ENCODE data around the gene ATXN8OS. TPM values are rescaled to one million over a fixed set of nuclear protein-coding genes. Genes with fewer than 3 reads are reported as not detected.

The ATXN8OS gene
- total RNA-seq, 2 experiments from 2014 or later: not detected

GRCh38 chr13:70172946-70173597 is 65.4 kb downstream of the ATXN8OS start:
- no peak for TF ChIP-seq CTCF (IDR thresholded peaks at IDR 0.05)
- Mint-ChIP-seq H3K9me3 (peaks cover 21% of the 10 kb centered on the region), H3K27me3 (no peaks in the 10 kb centered on the region)

GRCh38 chr13:70173598-70173959 is 66.0 kb downstream of the ATXN8OS start:
- POLR2A ChIA-PET: no interaction called here
- TF ChIP-seq CTCF (IDR thresholded peaks at IDR 0.05): no peak
- Mint-ChIP-seq H3K36me3 (ENCODE audit: low read depth) (no peaks in the 10 kb centered on the region), H3K4me1 (ENCODE audit: low read depth) (no peaks in the 10 kb centered on the region), H3K27me3 (no peaks in the 10 kb centered on the region), H3K27ac (no peak overlapping the region), H3K9me3 (peaks cover 21% of the 10 kb centered on the region), H3K4me3 (no peak overlapping the region)
- intact Hi-C loops (cut with DNase I, micrococcal nuclease): no loop called here
- Histone ChIP-seq H3K36me3 (ENCODE audit: insufficient read depth, low read length) (no peaks in the 10 kb centered on the region), H3K4me1 (ENCODE audit: insufficient read depth, low read length) (no peaks in the 10 kb centered on the region), H3K27ac (ENCODE audit: low read depth in 1 of 2, low read length in 2 of 2) (no peak overlapping the region), H3K4me3 (ENCODE audit: low read length) (no peak overlapping the region), H3K27me3 (ENCODE audit: control insufficient read depth in 1 of 2, insufficient read depth in 2 of 2, low read length in 2 of 2) (no peaks in the 10 kb centered on the region), H3K9me3 (ENCODE audit: control insufficient read depth in 1 of 2, insufficient read depth in 1 of 2, low read length in 2 of 2) (peaks cover 0 to 10% of the 10 kb centered on the region in 2 experiments)
- CTCF ChIA-PET: no interaction called here
- DNase-seq (no peak), ATAC-seq (ENCODE audit: poor library complexity) (no peak)

More at GRCh38 chr13:70172946-70173597, 65.4 kb downstream of the ATXN8OS start:
- ChIA-PET CTCF (no interaction called here), POLR2A (no interaction called here)
- ATAC-seq (ENCODE audit: poor library complexity) (no peak), DNase-seq (no peak)
- intact Hi-C loops (cut with DNase I, micrococcal nuclease): no loop called here
- H3K27me3 ChIP-seq (ENCODE audit: control insufficient read depth in 1 of 2, insufficient read depth in 2 of 2, low read length in 2 of 2): no peaks in the 10 kb centered on the region
- peaks cover 0 to 10% of the 10 kb centered on the region in 2 experiments for H3K9me3 ChIP-seq (ENCODE audit: control insufficient read depth in 1 of 2, insufficient read depth in 1 of 2, low read length in 2 of 2)
- H3K4me3 ChIP-seq (ENCODE audit: low read length): no peak overlapping the region
- H3K4me1 ChIP-seq (ENCODE audit: insufficient read depth, low read length): no peaks in the 10 kb centered on the region
- no peaks in the 10 kb centered on the region for H3K36me3 ChIP-seq (ENCODE audit: insufficient read depth, low read length)
- H3K4me3 Mint-ChIP-seq: no peak overlapping the region
- H3K27ac Mint-ChIP-seq: no peak overlapping the region
- no peaks in the 10 kb centered on the region for H3K4me1 Mint-ChIP-seq (ENCODE audit: low read depth)
- no peak overlapping the region for H3K27ac ChIP-seq (ENCODE audit: low read depth in 1 of 2, low read length in 2 of 2)
- no peaks in the 10 kb centered on the region for H3K36me3 Mint-ChIP-seq (ENCODE audit: low read depth)

- H3K27me3 ChIP-seq (ENCODE audit: control insufficient read depth in 1 of 2, insufficient read depth in 2 of 2, low read length in 2 of 2): no peaks in the 10 kb centered on the region
- no peaks in the 10 kb centered on the region for H3K4me1 Mint-ChIP-seq (ENCODE audit: low read depth)
- CTCF ChIA-PET: no interaction called here
- no peak for DNase-seq
- H3K27ac ChIP-seq (ENCODE audit: low read depth in 1 of 2, low read length in 2 of 2): no peak overlapping the region
- no peaks in the 10 kb centered on the region for H3K36me3 ChIP-seq (ENCODE audit: insufficient read depth, low read length)
- peaks cover 0 to 5% of the 10 kb centered on the region in 2 experiments for H3K9me3 ChIP-seq (ENCODE audit: control insufficient read depth in 1 of 2, insufficient read depth in 1 of 2, low read length in 2 of 2)
- no peaks in the 10 kb centered on the region for H3K36me3 Mint-ChIP-seq (ENCODE audit: low read depth)
- peaks cover 17% of the 10 kb centered on the region for H3K9me3 Mint-ChIP-seq
- TF ChIP-seq CTCF (IDR thresholded peaks at IDR 0.05): no peak
- intact Hi-C loops (cut with DNase I, micrococcal nuclease): no loop called here
- no peaks in the 10 kb centered on the region for H3K27me3 Mint-ChIP-seq
- H3K27ac Mint-ChIP-seq: no peak overlapping the region
- H3K4me3 ChIP-seq (ENCODE audit: low read length): no peak overlapping the region
- ATAC-seq (ENCODE audit: poor library complexity): no peak
- H3K4me3 Mint-ChIP-seq: no peak overlapping the region
- no peaks in the 10 kb centered on the region for H3K4me1 ChIP-seq (ENCODE audit: insufficient read depth, low read length)
- POLR2A ChIA-PET: no interaction called here
Observed at GRCh38 chr13:70178346-70178745, 70.7 kb downstream of the ATXN8OS start.

Other genes with a start within 250 kb of the ATXN8OS start
- gene KLHL1, start 626 bp downstream of the ATXN8OS start, total RNA-seq: not detected